K562 (cell line): ENCODE data around the gene FAM110D. TPM values are rescaled to one million over a fixed set of nuclear protein-coding genes. Genes with fewer than 3 reads are reported as not detected.

Experiments
- ATF7 ChIP-seq: fragments of 450-650 bp; IDR thresholded peaks from 2 replicates; pipeline ENCODE4 v1.7.1; 2014; ENCODE audit warnings: mild to moderate bottlenecking, moderate library complexity
- CEBPG ChIP-seq, 3 experiments: fragments of 200-800 bp in 1 of 3; sonication (Bioruptor generic) in 1 of 3; sonication (generic) in 1 of 3; formaldehyde crosslinking in 1 of 3; IDR thresholded peaks in 2 of 3; conservative IDR thresholded peaks in 1 of 3; 2 replicates each; pipeline versions ENCODE4 v1.6.1 to v1.8.0; 2016 to 2022; ENCODE audit warnings: missing compliant biosample characterization in 2 of 3, missing genetic modification characterization in 2 of 3, mild to moderate bottlenecking in 1 of 3, missing genetic modification reagents in 1 of 3
- DIDO1 ChIP-seq: fragments of 450-650 bp; IDR thresholded peaks from 2 replicates; pipeline ENCODE4 v1.6.1; 2016; ENCODE audit warnings: low read depth, missing biosample characterization, missing genetic modification characterization
- FOXA3 ChIP-seq, 2 experiments: fragments of 450-650 bp in 1 of 2; sonication (generic) in 1 of 2; formaldehyde crosslinking; IDR thresholded peaks in 1 of 2; conservative IDR thresholded peaks in 1 of 2; 2 replicates each; pipeline versions ENCODE4 v1.4.0 to v1.8.0; 2020 to 2022; ENCODE audit warnings: mild to moderate bottlenecking in 2 of 2, missing genetic modification reagents in 1 of 2
- FOXK2 ChIP-seq, 2 experiments: fragments of 450-650 bp; IDR thresholded peaks in 1 of 2; conservative IDR thresholded peaks in 1 of 2; 2 replicates each; pipeline ENCODE4 v1.6.1; 2016; ENCODE audit warnings: low read depth in 2 of 2, mild to moderate bottlenecking in 1 of 2
- PHF21A ChIP-seq: fragments of 450-650 bp; IDR thresholded peaks from 2 replicates; pipeline ENCODE4 v1.6.1; 2017; ENCODE audit warnings: low read depth, borderline replicate concordance
- RBM39 ChIP-seq: fragments of 200-400 bp; formaldehyde crosslinking; optimal IDR thresholded peaks from 2 replicates; pipeline ENCODE3; 2018; ENCODE audit warnings: low read depth, low read length
- SMC3 ChIP-seq: conservative IDR thresholded peaks from 2 replicates; pipeline ENCODE4 v1.6.1; 2011; ENCODE audit warnings: low read depth, low read length, improper control_type of control experiment; ENCODE audit not compliant: insufficient read depth
- TAF1 ChIP-seq: IDR thresholded peaks from 2 replicates; pipeline ENCODE4 v1.6.1; 2011; ENCODE audit warnings: mild to moderate bottlenecking, low read length, moderate library complexity; ENCODE audit not compliant: insufficient read depth, control insufficient read depth, severe bottlenecking; ENCODE audit errors: extremely low read depth
- ZNF175 ChIP-seq: fragments of 200-800 bp; sonication (Bioruptor generic); IDR thresholded peaks from 2 replicates; pipeline ENCODE4 v1.6.1; 2016; ENCODE audit warnings: low read depth, mild to moderate bottlenecking, missing genetic modification characterization, missing compliant biosample characterization
- ZNF184 ChIP-seq: sonication (generic); formaldehyde crosslinking; IDR thresholded peaks from 2 replicates; pipeline ENCODE4 v1.5.0; 2020; ENCODE audit warnings: missing genetic modification reagents
- ZNF561 ChIP-seq: fragments of 450-650 bp; formaldehyde crosslinking; conservative IDR thresholded peaks from 2 replicates; pipeline ENCODE4 v1.4.0; 2020; ENCODE audit warnings: mild to moderate bottlenecking, moderate library complexity
- ZSCAN32 ChIP-seq: fragments of 450-650 bp; formaldehyde crosslinking; IDR thresholded peaks from 2 replicates; pipeline ENCODE4 v1.4.0; 2020; ENCODE audit warnings: mild to moderate bottlenecking, moderate library complexity
- polyA plus RNA-seq, 8 experiments: library from polyadenylated mRNA; depleted of rRNA in 4 of 8; stranded (reverse) in 5 of 8; unstranded in 3 of 8; fragments of >200 nt; fragmentation: Nextera tagmentation in 2 of 8; fragmentation: Illumina TruSeq in 1 of 8; extraction: Ambion mirVana in 2 of 8; extraction: Trizol in 1 of 8; gene quantifications; 2 replicates each; pipeline versions ENCODE4 v1.2.1 to v1.2.3, GENCODE V29; 2011 to 2014; ENCODE audit warnings: inconsistent platforms in 1 of 8, missing spikeins in 1 of 8
- total RNA-seq, 7 experiments: library from RNA; depleted of rRNA in 6 of 7; stranded (reverse); fragments of >200 nt in 6 of 7; fragmentation: Illumina TruSeq in 2 of 7; extraction: Trizol in 2 of 7; gene quantifications; 2 replicates each; pipeline versions ENCODE4 v1.2.1 to v1.2.3, GENCODE V29; 2011 to 2021; ENCODE audit warnings: low replicate concordance in 1 of 7
- TF ChIP-seq, protein P1 (sequence below): fragments of 250-450 bp; sonication (Bioruptor Pico); IDR thresholded peaks from 2 replicates; pipeline ENCODE4 v1.9.0; 2021; ENCODE audit warnings: mild to moderate bottlenecking, inconsistent platforms
- TF ChIP-seq, protein P2 (sequence below): fragments of 250-450 bp; sonication (Bioruptor Pico); IDR thresholded peaks from 2 replicates; pipeline ENCODE4 v1.5.0; 2020; ENCODE audit warnings: mild to moderate bottlenecking
- TF ChIP-seq, protein P3 (sequence below): fragments of 250-450 bp; sonication (Bioruptor Pico); IDR thresholded peaks from 2 replicates; pipeline ENCODE4 v1.5.1; 2021; ENCODE audit warnings: mild to moderate bottlenecking
- TF ChIP-seq, protein P4 (sequence below): sonication (generic); formaldehyde crosslinking; IDR thresholded peaks from 2 replicates; pipeline ENCODE4 v1.8.0; 2022; ENCODE audit warnings: mild to moderate bottlenecking, missing genetic modification reagents

Gene FAM110D
- total and polyA plus RNA-seq, 9 of the 15 experiments (the other 6 are each of a cell fraction or from before 2014, with no cell fraction given): 0.04 to 1.1 (median 0.33) TPM

DNA sequence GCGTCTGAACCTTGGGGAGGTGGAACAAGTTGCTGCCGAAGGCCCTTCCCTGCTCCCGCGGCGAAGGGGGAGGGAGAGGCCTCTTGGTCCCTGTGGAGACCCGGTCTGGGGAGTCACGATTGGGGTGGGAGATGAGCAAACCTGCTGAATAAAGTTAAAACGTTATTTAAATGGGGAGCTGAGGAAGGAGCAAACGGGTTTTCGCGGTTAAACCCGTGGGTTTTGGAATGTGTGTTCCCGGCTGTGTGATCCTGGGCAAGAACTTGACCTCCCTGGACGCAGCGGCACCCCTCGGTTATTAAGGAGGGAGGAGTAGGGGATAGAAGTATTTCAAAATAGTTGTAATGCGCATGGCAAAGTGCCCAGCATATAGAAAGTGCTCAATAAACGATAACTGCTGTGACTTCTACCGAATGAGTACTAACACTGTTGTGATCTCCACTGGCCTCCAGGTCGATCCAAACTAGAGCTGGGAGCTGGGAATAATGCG lies 3.4 kb downstream of the FAM110D start (continued):
- TF ChIP-seq, protein P1, sequence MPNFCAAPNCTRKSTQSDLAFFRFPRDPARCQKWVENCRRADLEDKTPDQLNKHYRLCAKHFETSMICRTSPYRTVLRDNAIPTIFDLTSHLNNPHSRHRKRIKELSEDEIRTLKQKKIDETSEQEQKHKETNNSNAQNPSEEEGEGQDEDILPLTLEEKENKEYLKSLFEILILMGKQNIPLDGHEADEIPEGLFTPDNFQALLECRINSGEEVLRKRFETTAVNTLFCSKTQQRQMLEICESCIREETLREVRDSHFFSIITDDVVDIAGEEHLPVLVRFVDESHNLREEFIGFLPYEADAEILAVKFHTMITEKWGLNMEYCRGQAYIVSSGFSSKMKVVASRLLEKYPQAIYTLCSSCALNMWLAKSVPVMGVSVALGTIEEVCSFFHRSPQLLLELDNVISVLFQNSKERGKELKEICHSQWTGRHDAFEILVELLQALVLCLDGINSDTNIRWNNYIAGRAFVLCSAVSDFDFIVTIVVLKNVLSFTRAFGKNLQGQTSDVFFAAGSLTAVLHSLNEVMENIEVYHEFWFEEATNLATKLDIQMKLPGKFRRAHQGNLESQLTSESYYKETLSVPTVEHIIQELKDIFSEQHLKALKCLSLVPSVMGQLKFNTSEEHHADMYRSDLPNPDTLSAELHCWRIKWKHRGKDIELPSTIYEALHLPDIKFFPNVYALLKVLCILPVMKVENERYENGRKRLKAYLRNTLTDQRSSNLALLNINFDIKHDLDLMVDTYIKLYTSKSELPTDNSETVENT (CRISPR knock-in tag): no peak
- TF ChIP-seq, protein P2, sequence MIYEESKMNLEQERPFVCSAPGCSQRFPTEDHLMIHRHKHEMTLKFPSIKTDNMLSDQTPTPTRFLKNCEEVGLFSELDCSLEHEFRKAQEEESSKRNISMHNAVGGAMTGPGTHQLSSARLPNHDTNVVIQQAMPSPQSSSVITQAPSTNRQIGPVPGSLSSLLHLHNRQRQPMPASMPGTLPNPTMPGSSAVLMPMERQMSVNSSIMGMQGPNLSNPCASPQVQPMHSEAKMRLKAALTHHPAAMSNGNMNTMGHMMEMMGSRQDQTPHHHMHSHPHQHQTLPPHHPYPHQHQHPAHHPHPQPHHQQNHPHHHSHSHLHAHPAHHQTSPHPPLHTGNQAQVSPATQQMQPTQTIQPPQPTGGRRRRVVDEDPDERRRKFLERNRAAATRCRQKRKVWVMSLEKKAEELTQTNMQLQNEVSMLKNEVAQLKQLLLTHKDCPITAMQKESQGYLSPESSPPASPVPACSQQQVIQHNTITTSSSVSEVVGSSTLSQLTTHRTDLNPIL (CRISPR knock-in tag): no peak
- TF ChIP-seq SMC3 (no peak), RBM39 (no peak), FOXK2 (conservative IDR thresholded peaks at IDR 0.05 in 1 of 2, IDR thresholded peaks at IDR 0.05 in 1 of 2; ENCODE audit: low read depth in 2 of 2) (no peak), TAF1 (no peak), DIDO1 (tag) (no peak), CEBPG (CRISPR knock-in tag; IDR thresholded peaks at IDR 0.05) (no peak), CEBPG (tag; conservative IDR thresholded peaks at IDR 0.05 in 1 of 2, IDR thresholded peaks at IDR 0.05 in 1 of 2) (no peak), ATF7 (0 out of 2 replicates have a peak, but pooled peaks have one; percentile 3), FOXA3 (CRISPR knock-in tag; conservative IDR thresholded peaks at IDR 0.05 in 1 of 2, IDR thresholded peaks at IDR 0.05 in 1 of 2) (no peak), ZNF184 (CRISPR knock-in tag) (no peak), PHF21A (0 out of 2 replicates have a peak, but pooled peaks have one; percentile 36), ZSCAN32 (CRISPR knock-in tag) (no peak), ZNF561 (CRISPR knock-in tag) (0 out of 2 replicates have a peak, but pooled peaks have one; percentile 45), ZNF175 (0 out of 2 replicates have a peak, but pooled peaks have one; percentile 3)
- TF ChIP-seq, protein P3, sequence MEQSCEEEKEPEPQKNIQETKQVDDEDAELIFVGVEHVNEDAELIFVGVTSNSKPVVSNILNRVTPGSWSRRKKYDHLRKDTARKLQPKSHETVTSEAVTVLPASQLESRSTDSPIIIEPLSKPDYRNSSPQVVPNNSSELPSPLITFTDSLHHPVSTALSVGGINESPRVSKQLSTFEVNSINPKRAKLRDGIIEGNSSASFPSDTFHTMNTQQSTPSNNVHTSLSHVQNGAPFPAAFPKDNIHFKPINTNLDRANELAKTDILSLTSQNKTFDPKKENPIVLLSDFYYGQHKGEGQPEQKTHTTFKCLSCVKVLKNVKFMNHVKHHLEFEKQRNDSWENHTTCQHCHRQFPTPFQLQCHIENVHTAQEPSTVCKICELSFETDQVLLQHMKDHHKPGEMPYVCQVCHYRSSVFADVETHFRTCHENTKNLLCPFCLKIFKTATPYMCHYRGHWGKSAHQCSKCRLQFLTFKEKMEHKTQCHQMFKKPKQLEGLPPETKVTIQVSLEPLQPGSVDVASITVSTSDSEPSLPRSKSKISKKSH (CRISPR knock-in tag): no peak
- TF ChIP-seq, protein P4, sequence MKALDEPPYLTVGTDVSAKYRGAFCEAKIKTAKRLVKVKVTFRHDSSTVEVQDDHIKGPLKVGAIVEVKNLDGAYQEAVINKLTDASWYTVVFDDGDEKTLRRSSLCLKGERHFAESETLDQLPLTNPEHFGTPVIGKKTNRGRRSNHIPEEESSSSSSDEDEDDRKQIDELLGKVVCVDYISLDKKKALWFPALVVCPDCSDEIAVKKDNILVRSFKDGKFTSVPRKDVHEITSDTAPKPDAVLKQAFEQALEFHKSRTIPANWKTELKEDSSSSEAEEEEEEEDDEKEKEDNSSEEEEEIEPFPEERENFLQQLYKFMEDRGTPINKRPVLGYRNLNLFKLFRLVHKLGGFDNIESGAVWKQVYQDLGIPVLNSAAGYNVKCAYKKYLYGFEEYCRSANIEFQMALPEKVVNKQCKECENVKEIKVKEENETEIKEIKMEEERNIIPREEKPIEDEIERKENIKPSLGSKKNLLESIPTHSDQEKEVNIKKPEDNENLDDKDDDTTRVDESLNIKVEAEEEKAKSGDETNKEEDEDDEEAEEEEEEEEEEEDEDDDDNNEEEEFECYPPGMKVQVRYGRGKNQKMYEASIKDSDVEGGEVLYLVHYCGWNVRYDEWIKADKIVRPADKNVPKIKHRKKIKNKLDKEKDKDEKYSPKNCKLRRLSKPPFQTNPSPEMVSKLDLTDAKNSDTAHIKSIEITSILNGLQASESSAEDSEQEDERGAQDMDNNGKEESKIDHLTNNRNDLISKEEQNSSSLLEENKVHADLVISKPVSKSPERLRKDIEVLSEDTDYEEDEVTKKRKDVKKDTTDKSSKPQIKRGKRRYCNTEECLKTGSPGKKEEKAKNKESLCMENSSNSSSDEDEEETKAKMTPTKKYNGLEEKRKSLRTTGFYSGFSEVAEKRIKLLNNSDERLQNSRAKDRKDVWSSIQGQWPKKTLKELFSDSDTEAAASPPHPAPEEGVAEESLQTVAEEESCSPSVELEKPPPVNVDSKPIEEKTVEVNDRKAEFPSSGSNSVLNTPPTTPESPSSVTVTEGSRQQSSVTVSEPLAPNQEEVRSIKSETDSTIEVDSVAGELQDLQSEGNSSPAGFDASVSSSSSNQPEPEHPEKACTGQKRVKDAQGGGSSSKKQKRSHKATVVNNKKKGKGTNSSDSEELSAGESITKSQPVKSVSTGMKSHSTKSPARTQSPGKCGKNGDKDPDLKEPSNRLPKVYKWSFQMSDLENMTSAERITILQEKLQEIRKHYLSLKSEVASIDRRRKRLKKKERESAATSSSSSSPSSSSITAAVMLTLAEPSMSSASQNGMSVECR (CRISPR knock-in tag): no peak
